H9 (cell line): Measurements from ENCODE around the gene UGT3A1. TPM values are rescaled to one million over a fixed set of nuclear protein-coding genes. Genes with fewer than 3 reads are reported as not detected.

Experiments used
- DNase-seq: peaks from one replicate; pipeline ENCODE4 v3.0.0-alpha.2; 2017
- H2AFZ ChIP-seq: one replicate; pipeline ENCODE4 v1.6.1; 2013; ENCODE audit warnings: mild to moderate bottlenecking, low read length, control low read depth, moderate library complexity
- H2AK5ac ChIP-seq: 2 replicates; pipeline ENCODE4 v1.6.1; 2013; ENCODE audit warnings: low read length, control low read depth, mixed read lengths; ENCODE audit not compliant: insufficient read length
- H2BK120ac ChIP-seq: one replicate; pipeline ENCODE4 v1.6.1; 2013; ENCODE audit warnings: low read depth, mild to moderate bottlenecking, low read length, control low read depth, inconsistent platforms; ENCODE audit not compliant: poor library complexity, severe bottlenecking
- H2BK12ac ChIP-seq: 2 replicates; pipeline ENCODE4 v1.6.1; 2013; ENCODE audit warnings: low read length, control low read depth, mixed read lengths, low read depth; ENCODE audit not compliant: insufficient read length
- H2BK15ac ChIP-seq: 2 replicates; pipeline ENCODE4 v1.6.1; 2013; ENCODE audit warnings: low read depth, low read length, control low read depth
- H2BK20ac ChIP-seq: one replicate; pipeline ENCODE4 v1.6.1; 2013; ENCODE audit warnings: low read depth, mild to moderate bottlenecking, low read length, control low read depth, inconsistent platforms; ENCODE audit not compliant: poor library complexity, severe bottlenecking
- H2BK5ac ChIP-seq: 2 replicates; pipeline ENCODE4 v1.6.1; 2013; ENCODE audit warnings: low read length, control low read depth, mixed read lengths; ENCODE audit not compliant: insufficient read length
- H3K14ac ChIP-seq: 2 replicates; pipeline ENCODE4 v1.6.1; 2013; ENCODE audit warnings: low read length, control low read depth; ENCODE audit not compliant: insufficient read depth
- H3K18ac ChIP-seq: 2 replicates; pipeline ENCODE4 v1.6.1; 2013; ENCODE audit warnings: low read depth, mild to moderate bottlenecking, mixed read lengths, low read length, control low read depth; ENCODE audit not compliant: insufficient read length
- H3K23ac ChIP-seq: 2 replicates; pipeline ENCODE4 v1.6.1; 2013; ENCODE audit warnings: low read length, control low read depth, mixed read lengths, low read depth; ENCODE audit not compliant: insufficient read length
- H3K23me2 ChIP-seq: 2 replicates; pipeline ENCODE4 v1.6.1; 2013; ENCODE audit warnings: low read depth, mild to moderate bottlenecking, mixed read lengths, low read length, control low read depth; ENCODE audit not compliant: insufficient read length, poor library complexity, severe bottlenecking
- H3K27ac ChIP-seq: 2 replicates; pipeline ENCODE4 v1.5.1; 2013; ENCODE audit warnings: low read length, control low read depth, mixed read lengths, low read depth; ENCODE audit not compliant: insufficient read length
- H3K27me3 ChIP-seq: 2 replicates; pipeline ENCODE4 v1.6.1; 2013; ENCODE audit warnings: low read length, control low read depth, inconsistent platforms; ENCODE audit not compliant: insufficient read depth
- H3K4ac ChIP-seq: 2 replicates; pipeline ENCODE4 v1.6.1; 2013; ENCODE audit warnings: low read depth, mild to moderate bottlenecking, control low read depth, inconsistent platforms, low read length, moderate library complexity
- H3K4me1 ChIP-seq: 2 replicates; pipeline ENCODE4 v1.6.1; 2013; ENCODE audit warnings: low read length, control low read depth, inconsistent platforms; ENCODE audit not compliant: insufficient read depth
- H3K4me2 ChIP-seq: 2 replicates; pipeline ENCODE4 v1.6.1; 2013; ENCODE audit warnings: low read length, control low read depth, mixed read lengths; ENCODE audit not compliant: insufficient read length, insufficient read depth
- H3K56ac ChIP-seq: 2 replicates; pipeline ENCODE4 v1.6.1; 2013; ENCODE audit warnings: low read depth, mild to moderate bottlenecking, mixed read lengths, low read length, control low read depth; ENCODE audit not compliant: insufficient read length
- H3K79me1 ChIP-seq: 2 replicates; pipeline ENCODE4 v1.6.1; 2013; ENCODE audit warnings: low read depth, mild to moderate bottlenecking, moderate library complexity, low read length, control low read depth, inconsistent platforms; ENCODE audit not compliant: insufficient read depth, poor library complexity, severe bottlenecking
- H3K79me2 ChIP-seq: 2 replicates; pipeline ENCODE4 v1.6.1; 2013; ENCODE audit warnings: low read length, control low read depth, inconsistent platforms; ENCODE audit not compliant: insufficient read depth
- H3K9ac ChIP-seq: 2 replicates; pipeline ENCODE4 v1.6.1; 2013; ENCODE audit warnings: low read length, control low read depth, mixed read lengths; ENCODE audit not compliant: insufficient read length; ENCODE audit errors: extremely low read depth
- H3K9me3 ChIP-seq: one replicate; pipeline ENCODE4 v1.6.1; 2013; ENCODE audit warnings: low read depth, low read length, inconsistent platforms; ENCODE audit not compliant: control insufficient read depth
- H3T11ph ChIP-seq: one replicate; pipeline ENCODE4 v1.6.1; 2013; ENCODE audit warnings: mild to moderate bottlenecking, low read length, control low read depth, inconsistent platforms
- H4K20me1 ChIP-seq: one replicate; pipeline ENCODE4 v1.6.1; 2013; ENCODE audit not compliant: control insufficient read depth, insufficient read length, insufficient read depth
- H4K5ac ChIP-seq: 2 replicates; pipeline ENCODE4 v1.6.1; 2013; ENCODE audit warnings: low read depth, mild to moderate bottlenecking, mixed read lengths, low read length, control low read depth; ENCODE audit not compliant: insufficient read length
- H4K8ac ChIP-seq: replicated peaks from 2 replicates; pipeline ENCODE4 v1.6.1; 2013; ENCODE audit warnings: low read length, control low read depth, mixed read lengths, low read depth; ENCODE audit not compliant: insufficient read length
- H4K91ac ChIP-seq: 2 replicates; pipeline ENCODE4 v1.6.1; 2013; ENCODE audit warnings: low read depth, mild to moderate bottlenecking, moderate library complexity, mixed read lengths, low read length, control low read depth; ENCODE audit not compliant: insufficient read length
- H3K27ac Mint-ChIP-seq, 3 experiments: 2 replicates in 2 of 3; 3 replicates in 1 of 3; pipeline ENCODE4 v1.8.0; 2020 to 2021; ENCODE audit warnings: mixed read lengths in 3 of 3, mild to moderate bottlenecking in 1 of 3, moderate library complexity in 1 of 3
- H3K27me3 Mint-ChIP-seq: 2 replicates; pipeline ENCODE4 v1.8.0; 2021; ENCODE audit warnings: low read depth, mild to moderate bottlenecking, moderate library complexity, mixed read lengths
- H3K36me3 Mint-ChIP-seq, 3 experiments: 2 replicates in 2 of 3; 3 replicates in 1 of 3; pipeline ENCODE4 v1.8.0; 2020 to 2021; ENCODE audit warnings: low read depth in 3 of 3, mixed read lengths in 3 of 3; ENCODE audit not compliant: insufficient read depth in 1 of 3
- H3K4me1 Mint-ChIP-seq, 2 experiments: 2 replicates each; pipeline ENCODE4 v1.8.0; 2020; ENCODE audit warnings: mixed read lengths in 2 of 2
- H3K4me3 Mint-ChIP-seq, 2 experiments: 2 replicates in 1 of 2; 3 replicates in 1 of 2; pipeline ENCODE4 v1.8.0; 2020 to 2021; ENCODE audit warnings: mild to moderate bottlenecking in 2 of 2, mixed read lengths in 2 of 2, moderate library complexity in 1 of 2
- H3K9me3 Mint-ChIP-seq, 2 experiments: 2 replicates in 1 of 2; 3 replicates in 1 of 2; pipeline ENCODE4 v1.8.0; 2020; ENCODE audit warnings: mild to moderate bottlenecking in 2 of 2, mixed read lengths in 2 of 2, moderate library complexity in 1 of 2
- CTCF ChIP-seq: fragments of 200-600 bp; sonication (generic); conservative IDR thresholded peaks from 3 replicates; pipeline ENCODE4 v1.8.0; 2021; ENCODE audit warnings: antibody characterized with exemption, mild to moderate bottlenecking
- whole genome bisulfite sequencing: extraction: QIAGEN DNeasy Blood & Tissue Kit; methylation state at CpG from one replicate; pipeline ENCODE4 v1.1.7; 2013; ENCODE audit warnings: missing lambda C conversion rate, low lambda C conversion rate, mixed read lengths; ENCODE audit not compliant: insufficient read length; ENCODE audit errors: extremely low coverage; 5-methylcytosine and 5-hydroxymethylcytosine counted together
- total RNA-seq: library from RNA; stranded (reverse); gene quantifications from 2 replicates; pipeline ENCODE4 v1.2.1, GENCODE V29; 2021

UGT3A1 gene
- total RNA-seq, 1 experiment from 2014 or later: 1.8 TPM

- peaks cover 2 to 10% of the 10 kb centered on the region in 2 experiments; a peak in 3 of 4 replicates for H3K4me1 Mint-ChIP-seq
- Histone ChIP-seq H4K8ac (no peak overlapping the region), H2BK20ac (no peak overlapping the region), H3K27me3 (no peaks in the 10 kb centered on the region), H2AK5ac (no peak overlapping the region), H3K79me2 (no peaks in the 10 kb centered on the region), H2BK15ac (no peak overlapping the region), H2BK12ac (no peak overlapping the region), H3K23ac (no peak overlapping the region), H3K27ac (no peak overlapping the region), H3T11ph (no peak overlapping the region), H3K4me1 (no peaks in the 10 kb centered on the region), H3K14ac (no peak overlapping the region), H3K18ac (no peak overlapping the region), H3K4me2 (no peak overlapping the region), H2BK120ac (no peak overlapping the region), H3K9me3 (no peaks in the 10 kb centered on the region), H2BK5ac (no peak overlapping the region), H3K79me1 (no peaks in the 10 kb centered on the region), H4K91ac (no peak overlapping the region), H3K23me2 (no peaks in the 10 kb centered on the region), H3K9ac (no peak overlapping the region), H3K56ac (no peak overlapping the region), H4K20me1 (no peaks in the 10 kb centered on the region), H3K4ac (no peak overlapping the region), H2AFZ (no peak overlapping the region), H4K5ac (no peak overlapping the region)
- H3K4me3 Mint-ChIP-seq: no peak overlapping the region
- DNase-seq: no peak
- no peaks in the 10 kb centered on the region for H3K27me3 Mint-ChIP-seq
- TF ChIP-seq CTCF: no peak
- no CpG with 5 or more reads among the region's 6 CpGs for WGBS
- no peak overlapping the region for H3K27ac Mint-ChIP-seq
- peaks cover 8 to 9% of the 10 kb centered on the region in 2 experiments; a peak in 4 of 5 replicates for H3K9me3 Mint-ChIP-seq
- no peaks in the 10 kb centered on the region; a peak in 1 of 7 replicates for H3K36me3 Mint-ChIP-seq
Measured at GRCh38 chr5:35903631-35904203, 87.5 kb downstream of the UGT3A1 start.
